T-helper 1 cell treated with Interleukin-12 subunit alpha and Interleukin-12 subunit beta and Interleukin-4 antibody, amounts not matched to agents 30 μg/mL and 1 μg/mL, for 36 hours (primary cell): ENCODE data around the gene EHF.
A peak's percentile ranks its signal among the peaks of the same experiment; 100 is the strongest.

Experiments used
- H3K27ac Mint-ChIP-seq: one replicate; pipeline ENCODE4 v1.8.0; 2021; ENCODE audit warnings: mild to moderate bottlenecking, mixed read lengths
- H3K27me3 Mint-ChIP-seq: one replicate; pipeline ENCODE4 v1.8.0; 2021; ENCODE audit warnings: low read depth, mixed read lengths
- H3K36me3 Mint-ChIP-seq: one replicate; pipeline ENCODE4 v1.8.0; 2021; ENCODE audit warnings: low read depth, mixed read lengths
- H3K4me1 Mint-ChIP-seq: one replicate; pipeline ENCODE4 v1.8.0; 2021; ENCODE audit warnings: low read depth, mixed read lengths
- H3K4me3 Mint-ChIP-seq: one replicate; pipeline ENCODE4 v1.8.0; 2021; ENCODE audit warnings: mild to moderate bottlenecking, moderate library complexity, mixed read lengths
- H3K9me3 Mint-ChIP-seq: one replicate; pipeline ENCODE4 v1.8.0; 2021; ENCODE audit warnings: mixed read lengths

EHF gene

GRCh38 chr11:34640050-34640923 is 19.4 kb downstream of the EHF start:
- H3K27ac Mint-ChIP-seq = no peak overlapping the region
- H3K36me3 Mint-ChIP-seq = no peaks in the 10 kb centered on the region
- no peaks in the 10 kb centered on the region for H3K9me3 Mint-ChIP-seq
- H3K4me3 Mint-ChIP-seq = no peak overlapping the region
- peaks cover 69% of the 10 kb centered on the region for H3K27me3 Mint-ChIP-seq
- H3K4me1 Mint-ChIP-seq = no peaks in the 10 kb centered on the region

- Mint-ChIP-seq H3K27ac (no peak overlapping the region), H3K27me3 (peaks cover 75% of the 10 kb centered on the region), H3K4me1 (no peaks in the 10 kb centered on the region), H3K36me3 (no peaks in the 10 kb centered on the region), H3K9me3 (no peaks in the 10 kb centered on the region), H3K4me3 (no peak overlapping the region)
Measured at GRCh38 chr11:34640924-34641275, 20.0 kb downstream of the EHF start.

- Mint-ChIP-seq H3K9me3 (no peaks in the 10 kb centered on the region), H3K27me3 (peaks cover 75% of the 10 kb centered on the region), H3K36me3 (no peaks in the 10 kb centered on the region), H3K4me3 (no peak overlapping the region), H3K27ac (no peak overlapping the region), H3K4me1 (no peaks in the 10 kb centered on the region)
Measured at GRCh38 chr11:34641456-34641855, 20.6 kb downstream of the EHF start.

GRCh38 chr11:34642001-34642554 is 21.2 kb downstream of the EHF start:
- Mint-ChIP-seq H3K9me3 (no peaks in the 10 kb centered on the region), H3K36me3 (no peaks in the 10 kb centered on the region), H3K4me1 (no peaks in the 10 kb centered on the region), H3K4me3 (no peak overlapping the region), H3K27ac (no peak overlapping the region), H3K27me3 (peaks cover 80% of the 10 kb centered on the region)

GRCh38 chr11:34642873-34643272 is 22.0 kb downstream of the EHF start:
- H3K9me3 Mint-ChIP-seq = no peaks in the 10 kb centered on the region
- no peaks in the 10 kb centered on the region for H3K4me1 Mint-ChIP-seq
- H3K27me3 Mint-ChIP-seq = peaks cover 88% of the 10 kb centered on the region
- H3K4me3 Mint-ChIP-seq = no peak overlapping the region
- H3K27ac Mint-ChIP-seq = no peak overlapping the region
- no peaks in the 10 kb centered on the region for H3K36me3 Mint-ChIP-seq

GRCh38 chr11:34643311-34643710 is 22.4 kb downstream of the EHF start:
- H3K9me3 Mint-ChIP-seq = no peaks in the 10 kb centered on the region
- H3K27me3 Mint-ChIP-seq = peaks cover 88% of the 10 kb centered on the region
- H3K36me3 Mint-ChIP-seq = no peaks in the 10 kb centered on the region
- H3K4me1 Mint-ChIP-seq = no peaks in the 10 kb centered on the region
- no peak overlapping the region for H3K4me3 Mint-ChIP-seq
- H3K27ac Mint-ChIP-seq = no peak overlapping the region

GRCh38 chr11:34643846-34644245 is 23.0 kb downstream of the EHF start:
- Mint-ChIP-seq H3K9me3 (no peaks in the 10 kb centered on the region), H3K4me3 (no peak overlapping the region), H3K27me3 (peaks cover 84% of the 10 kb centered on the region), H3K27ac (no peak overlapping the region), H3K4me1 (no peaks in the 10 kb centered on the region), H3K36me3 (no peaks in the 10 kb centered on the region)

- Mint-ChIP-seq H3K27me3 (peaks cover 81% of the 10 kb centered on the region), H3K27ac (no peak overlapping the region), H3K4me3 (no peak overlapping the region), H3K9me3 (no peaks in the 10 kb centered on the region), H3K4me1 (no peaks in the 10 kb centered on the region), H3K36me3 (no peaks in the 10 kb centered on the region)
Measured at GRCh38 chr11:34644669-34645406, 23.9 kb downstream of the EHF start.

GRCh38 chr11:34646431-34646830 is 25.5 kb downstream of the EHF start:
- Mint-ChIP-seq H3K4me3 (no peak overlapping the region), H3K4me1 (peaks cover 9% of the 10 kb centered on the region), H3K27ac (no peak overlapping the region), H3K36me3 (no peaks in the 10 kb centered on the region), H3K9me3 (no peaks in the 10 kb centered on the region), H3K27me3 (peaks cover 75% of the 10 kb centered on the region)

- Mint-ChIP-seq H3K9me3 (no peaks in the 10 kb centered on the region), H3K36me3 (no peaks in the 10 kb centered on the region), H3K4me3 (no peak overlapping the region), H3K27me3 (peaks cover 72% of the 10 kb centered on the region), H3K27ac (no peak overlapping the region), H3K4me1 (peaks cover 10% of the 10 kb centered on the region)
Measured at GRCh38 chr11:34647131-34647530, 26.2 kb downstream of the EHF start.

- Mint-ChIP-seq H3K4me1 (peaks cover 10% of the 10 kb centered on the region), H3K4me3 (no peak overlapping the region), H3K9me3 (no peaks in the 10 kb centered on the region), H3K36me3 (no peaks in the 10 kb centered on the region), H3K27me3 (peaks cover 73% of the 10 kb centered on the region), H3K27ac (no peak overlapping the region)
Measured at GRCh38 chr11:34647532-34647931, 26.6 kb downstream of the EHF start.

- Mint-ChIP-seq H3K4me1 (peaks cover 10% of the 10 kb centered on the region), H3K27ac (no peak overlapping the region), H3K27me3 (peaks cover 73% of the 10 kb centered on the region), H3K9me3 (no peaks in the 10 kb centered on the region), H3K4me3 (no peak overlapping the region), H3K36me3 (no peaks in the 10 kb centered on the region)
Measured at GRCh38 chr11:34648036-34648435, 27.1 kb downstream of the EHF start.

GRCh38 chr11:34649597-34649996 is 28.7 kb downstream of the EHF start:
- no peak overlapping the region for H3K4me3 Mint-ChIP-seq
- H3K27me3 Mint-ChIP-seq = peaks cover 71% of the 10 kb centered on the region
- no peaks in the 10 kb centered on the region for H3K36me3 Mint-ChIP-seq
- H3K27ac Mint-ChIP-seq = no peak overlapping the region
- peaks cover 10% of the 10 kb centered on the region for H3K4me1 Mint-ChIP-seq
- no peaks in the 10 kb centered on the region for H3K9me3 Mint-ChIP-seq

- peaks cover 70% of the 10 kb centered on the region for H3K27me3 Mint-ChIP-seq
- no peaks in the 10 kb centered on the region for H3K9me3 Mint-ChIP-seq
- peaks cover 10% of the 10 kb centered on the region for H3K4me1 Mint-ChIP-seq
- peak overlapping the region; percentile 73 for H3K27ac Mint-ChIP-seq
- H3K4me3 Mint-ChIP-seq = peak overlapping the region; percentile 69
- no peaks in the 10 kb centered on the region for H3K36me3 Mint-ChIP-seq
Measured at GRCh38 chr11:34650528-34650927, 29.6 kb downstream of the EHF start.

GRCh38 chr11:34651551-34651950 is 30.7 kb downstream of the EHF start:
- Mint-ChIP-seq H3K4me1 (peaks cover 10% of the 10 kb centered on the region), H3K4me3 (no peak overlapping the region), H3K36me3 (no peaks in the 10 kb centered on the region), H3K27ac (no peak overlapping the region), H3K27me3 (peaks cover 71% of the 10 kb centered on the region), H3K9me3 (no peaks in the 10 kb centered on the region)
